Muscle of arm (tissue), 12 donors: Measurements from ENCODE around the gene MYOM1. TPM values are rescaled to one million over a fixed set of nuclear protein-coding genes. Genes with fewer than 3 reads are reported as not detected.
"Not testable (repeated sequence)": the region's sequence is repeated elsewhere in the genome, so short reads cannot be mapped to it uniquely, and the experiment has no call there.

ENCODE experiments used
- DNase-seq: peaks from one replicate; pipeline ENCODE4 v3.0.0-alpha.2; 2013
- polyA plus RNA-seq, 12 donors: library from polyadenylated mRNA; unstranded; fragments of 120-200 nt; gene quantifications; one replicate each; pipeline ENCODE4 v1.2.1, GENCODE V29; 2013; ENCODE audit not compliant: insufficient read length in 12 of 12

The MYOM1 gene
- polyA plus RNA-seq, 12 donors, result 243 to 883 (median 640) TPM

GRCh38 chr18:3036108-3036507, 183.7 kb downstream of the MYOM1 start:
- no peak for DNase-seq

- no peak for DNase-seq
Measured at GRCh38 chr18:3035635-3036034, 184.1 kb downstream of the MYOM1 start.

GRCh38 chr18:3032721-3033120, 187.0 kb downstream of the MYOM1 start:
- no peak for DNase-seq

- peak; percentile 61 for DNase-seq
Measured at GRCh38 chr18:3029215-3029952, 190.4 kb downstream of the MYOM1 start.

- DNase-seq, result not testable (repeated sequence)
Measured at GRCh38 chr18:3028115-3028514, 191.7 kb downstream of the MYOM1 start.

- no peak for DNase-seq
Measured at GRCh38 chr18:3027370-3027891, 192.3 kb downstream of the MYOM1 start.

- DNase-seq, result no peak
Measured at GRCh38 chr18:3025544-3025943, 194.2 kb downstream of the MYOM1 start.

- not testable (repeated sequence) for DNase-seq
Measured at GRCh38 chr18:3023603-3024002, 196.2 kb downstream of the MYOM1 start.

Other genes starting within 250 kb of the MYOM1 start
- gene LPIN2, start 206.8 kb downstream of the MYOM1 start, polyA plus RNA-seq, result 10 to 100 TPM in 11 of 12 donors, not detected in 1; 10.5 to 21.1 (median 14.2) TPM
- gene MYL12A, start 27.8 kb upstream of the MYOM1 start, polyA plus RNA-seq, result 100 to 1,000 TPM; 441 to 765 (median 616) TPM
- gene MYL12B, start 42.2 kb upstream of the MYOM1 start, polyA plus RNA-seq, result 100 to 1,000 TPM in 11 of 12 donors, not detected in 1; 197 to 337 (median 247) TPM
- gene TGIF1, start 230.2 kb upstream of the MYOM1 start, polyA plus RNA-seq, result 10 to 100 TPM in 11 of 12 donors, not detected in 1; 36.3 to 81.7 (median 43.1) TPM